Measurements from ENCODE around the gene ADAMTS17. TPM values are rescaled to one million over a fixed set of nuclear protein-coding genes. Genes with fewer than 3 reads are reported as not detected.

ADAMTS17 gene
- total RNA-seq, 1 experiment from 2014 or later: 0.16 TPM

- no peak for DNase-seq (ENCODE audit: low spot score)
Measured at GRCh38 chr15:100277087-100277855, 64.5 kb downstream of the ADAMTS17 start.

GRCh38 chr15:100276506-100276905, 65.3 kb downstream of the ADAMTS17 start:
- DNase-seq (ENCODE audit: low spot score): no peak

- DNase-seq (ENCODE audit: low spot score): no peak
Measured at GRCh38 chr15:100275641-100276040, 66.1 kb downstream of the ADAMTS17 start.

GRCh38 chr15:100269831-100270230, 71.9 kb downstream of the ADAMTS17 start:
- DNase-seq (ENCODE audit: low spot score): no peak

- no peak for DNase-seq (ENCODE audit: low spot score)
Measured at GRCh38 chr15:100266166-100266565, 75.6 kb downstream of the ADAMTS17 start.

GRCh38 chr15:100265641-100266035, 76.1 kb downstream of the ADAMTS17 start:
- DNase-seq (ENCODE audit: low spot score): no peak

GRCh38 chr15:100264994-100265640, 76.7 kb downstream of the ADAMTS17 start:
- no peak for DNase-seq (ENCODE audit: low spot score)

- DNase-seq (ENCODE audit: low spot score): no peak
Measured at GRCh38 chr15:100263721-100264455, 77.9 kb downstream of the ADAMTS17 start.

- DNase-seq (ENCODE audit: low spot score): no peak
Measured at GRCh38 chr15:100263031-100263430, 78.7 kb downstream of the ADAMTS17 start.

GRCh38 chr15:100261302-100262240, 80.2 kb downstream of the ADAMTS17 start:
- DNase-seq (ENCODE audit: low spot score): no peak

- no peak for DNase-seq (ENCODE audit: low spot score)
Measured at GRCh38 chr15:100259266-100259665, 82.5 kb downstream of the ADAMTS17 start.

GRCh38 chr15:100256970-100257650, 84.7 kb downstream of the ADAMTS17 start:
- DNase-seq (ENCODE audit: low spot score): no peak

- DNase-seq (ENCODE audit: low spot score): no peak
Measured at GRCh38 chr15:100256101-100256969, 85.4 kb downstream of the ADAMTS17 start.

- DNase-seq (ENCODE audit: low spot score): no peak
Measured at GRCh38 chr15:100255644-100256043, 86.1 kb downstream of the ADAMTS17 start.

GRCh38 chr15:100254691-100255090, 87.1 kb downstream of the ADAMTS17 start:
- DNase-seq (ENCODE audit: low spot score): no peak

- DNase-seq (ENCODE audit: low spot score): no peak
Measured at GRCh38 chr15:100254285-100254684, 87.5 kb downstream of the ADAMTS17 start.

GRCh38 chr15:100253640-100254039, 88.1 kb downstream of the ADAMTS17 start:
- no peak for DNase-seq (ENCODE audit: low spot score)

- no peak for DNase-seq (ENCODE audit: low spot score)
Measured at GRCh38 chr15:100252779-100253417, 88.9 kb downstream of the ADAMTS17 start.

- no peak for DNase-seq (ENCODE audit: low spot score)
Measured at GRCh38 chr15:100252359-100252758, 89.4 kb downstream of the ADAMTS17 start.

Data from A172 (cell line).